Astrocyte (in vitro differentiated cells and primary cell): ENCODE measurements around the gene PLPP3. TPM values are rescaled to one million over a fixed set of nuclear protein-coding genes. Genes with fewer than 3 reads are reported as not detected.

Experiments
- DNase-seq: peaks from one replicate; pipeline ENCODE4 v3.0.0-alpha.2; 2010; ENCODE audit warnings: low read depth
- FAIRE-seq: peaks from 2 replicates; lab custom pipeline; 2011; peaks lifted over from hg19 to GRCh38; lab: Jason Lieb, UNC
- H2AFZ ChIP-seq: 2 replicates; pipeline ENCODE4 v1.6.0; 2012; ENCODE audit warnings: low read depth, low read length, inconsistent platforms
- H3K27ac ChIP-seq: 2 replicates; pipeline ENCODE4 v1.5.1; 2011; ENCODE audit warnings: low read depth, low read length, inconsistent platforms
- H3K27me3 ChIP-seq: 2 replicates; pipeline ENCODE4 v1.6.0; 2011; ENCODE audit warnings: low read length, inconsistent platforms; ENCODE audit not compliant: insufficient read depth
- H3K36me3 ChIP-seq: 2 replicates; pipeline ENCODE4 v1.5.1; 2011; ENCODE audit warnings: low read length, inconsistent platforms; ENCODE audit not compliant: insufficient read depth
- H3K4me1 ChIP-seq: 2 replicates; pipeline ENCODE4 v1.5.1; 2011; ENCODE audit warnings: low read length, inconsistent platforms; ENCODE audit not compliant: insufficient read depth
- H3K4me2 ChIP-seq: 2 replicates; pipeline ENCODE4 v1.6.0; 2012; ENCODE audit warnings: low read length, inconsistent platforms
- H3K4me3 ChIP-seq: 2 replicates; pipeline ENCODE4 v1.5.1; 2011; ENCODE audit warnings: low read depth, mild to moderate bottlenecking, low read length, inconsistent platforms; ENCODE audit not compliant: insufficient read depth
- H3K79me2 ChIP-seq: 2 replicates; pipeline ENCODE4 v1.6.0; 2012; ENCODE audit warnings: mild to moderate bottlenecking, low read length, inconsistent platforms; ENCODE audit not compliant: insufficient read depth
- H3K9ac ChIP-seq: 2 replicates; pipeline ENCODE4 v1.6.0; 2012; ENCODE audit warnings: mild to moderate bottlenecking, low read length, inconsistent platforms
- H3K9me3 ChIP-seq: 2 replicates; pipeline ENCODE4 v1.5.1; 2012; ENCODE audit warnings: low read depth, mild to moderate bottlenecking, low read length, inconsistent platforms; ENCODE audit not compliant: insufficient read depth
- H4K20me1 ChIP-seq: 2 replicates; pipeline ENCODE4 v1.6.0; 2012; ENCODE audit warnings: low read length, inconsistent platforms; ENCODE audit not compliant: insufficient read depth
- H3K27ac Mint-ChIP-seq: one replicate; pipeline ENCODE4 v1.8.0; 2021; ENCODE audit warnings: mild to moderate bottlenecking, mixed read lengths; ENCODE audit not compliant: unreplicated experiment
- H3K27me3 Mint-ChIP-seq: one replicate; pipeline ENCODE4 v1.8.0; 2021; ENCODE audit warnings: low read depth, mixed read lengths; ENCODE audit not compliant: unreplicated experiment
- H3K36me3 Mint-ChIP-seq: one replicate; pipeline ENCODE4 v1.8.0; 2021; ENCODE audit warnings: low read depth, mixed read lengths; ENCODE audit not compliant: unreplicated experiment
- H3K4me1 Mint-ChIP-seq: one replicate; pipeline ENCODE4 v1.8.0; 2021; ENCODE audit warnings: low read depth, mixed read lengths; ENCODE audit not compliant: unreplicated experiment
- H3K4me3 Mint-ChIP-seq: one replicate; pipeline ENCODE4 v1.8.0; 2021; ENCODE audit warnings: mild to moderate bottlenecking, moderate library complexity, mixed read lengths; ENCODE audit not compliant: unreplicated experiment
- H3K9me3 Mint-ChIP-seq: one replicate; pipeline ENCODE4 v1.8.0; 2021; ENCODE audit warnings: mild to moderate bottlenecking, mixed read lengths; ENCODE audit not compliant: unreplicated experiment
- CTCF ChIP-seq: IDR thresholded peaks from 2 replicates; pipeline ENCODE4 v1.5.1; 2011; ENCODE audit warnings: low read depth, mild to moderate bottlenecking, inconsistent platforms, low read length, moderate library complexity; ENCODE audit not compliant: insufficient read depth
- EZH2 ChIP-seq: IDR thresholded peaks from 2 replicates; pipeline ENCODE4 v1.6.1; 2012; ENCODE audit warnings: mild to moderate bottlenecking, low read length, inconsistent platforms; ENCODE audit not compliant: insufficient read depth
- total RNA-seq: library from RNA; stranded (reverse); gene quantifications from 2 replicates; pipeline ENCODE4 v1.2.1, GENCODE V29; 2021

The PLPP3 gene
- total RNA-seq, 1 donor from 2014 or later = 2.2 TPM

- H3K27ac Mint-ChIP-seq = no peak overlapping the region
- H3K4me3 Mint-ChIP-seq = no peak overlapping the region
These were observed 7.9 kb downstream of the PLPP3 start for GRCh38 chr1:56571448-56571847.

GRCh38 chr1:56570924-56571372 lies 8.4 kb downstream of the PLPP3 start:
- Histone ChIP-seq H3K4me3 (no peak overlapping the region), H3K4me2 (no peak overlapping the region), H3K9me3 (no peaks in the 10 kb centered on the region), H3K79me2 (peaks cover 71% of the 10 kb centered on the region), H3K27me3 (no peaks in the 10 kb centered on the region), H3K9ac (no peak overlapping the region), H3K36me3 (no peaks in the 10 kb centered on the region), H2AFZ (no peak overlapping the region), H3K27ac (no peak overlapping the region), H4K20me1 (peaks cover 30% of the 10 kb centered on the region), H3K4me1 (no peaks in the 10 kb centered on the region)
- Mint-ChIP-seq H3K27ac (no peak overlapping the region), H3K27me3 (peaks cover 4% of the 10 kb centered on the region), H3K9me3 (no peaks in the 10 kb centered on the region), H3K36me3 (no peaks in the 10 kb centered on the region), H3K4me3 (no peak overlapping the region), H3K4me1 (peaks cover 4% of the 10 kb centered on the region)
- TF ChIP-seq EZH2 = no peak
- TF ChIP-seq CTCF = no peak
- DNase-seq = no peak
- no peak for FAIRE-seq

More at GRCh38 chr1:56571448-56571847, 7.9 kb downstream of the PLPP3 start:
- DNase-seq (no peak), FAIRE-seq (no peak)
- Mint-ChIP-seq H3K9me3 (no peaks in the 10 kb centered on the region), H3K36me3 (no peaks in the 10 kb centered on the region), H3K4me1 (no peaks in the 10 kb centered on the region), H3K27me3 (peaks cover 4% of the 10 kb centered on the region)
- Histone ChIP-seq H3K27me3 (no peaks in the 10 kb centered on the region), H3K27ac (no peak overlapping the region), H3K4me1 (no peaks in the 10 kb centered on the region), H3K9me3 (no peaks in the 10 kb centered on the region), H2AFZ (no peak overlapping the region), H3K79me2 (peaks cover 70% of the 10 kb centered on the region), H3K4me3 (no peak overlapping the region), H3K4me2 (no peak overlapping the region), H3K9ac (no peak overlapping the region), H3K36me3 (no peaks in the 10 kb centered on the region), H4K20me1 (peaks cover 30% of the 10 kb centered on the region)
- TF ChIP-seq EZH2 (no peak), CTCF (no peak)

GRCh38 chr1:56569661-56570060 lies 9.7 kb downstream of the PLPP3 start:
- no peak overlapping the region for H2AFZ ChIP-seq
- Mint-ChIP-seq H3K27me3 (peaks cover 4% of the 10 kb centered on the region), H3K9me3 (no peaks in the 10 kb centered on the region), H3K4me3 (no peak overlapping the region), H3K36me3 (no peaks in the 10 kb centered on the region), H3K27ac (no peak overlapping the region), H3K4me1 (peaks cover 10% of the 10 kb centered on the region)
- no peak overlapping the region for H3K4me2 ChIP-seq
- no peaks in the 10 kb centered on the region for H3K36me3 ChIP-seq
- H4K20me1 ChIP-seq = peaks cover 34% of the 10 kb centered on the region
- H3K9me3 ChIP-seq = no peaks in the 10 kb centered on the region
- no peak overlapping the region for H3K4me3 ChIP-seq
- no peak overlapping the region for H3K9ac ChIP-seq
- no peak overlapping the region for H3K27ac ChIP-seq
- FAIRE-seq = no peak
- TF ChIP-seq EZH2 (no peak), CTCF (no peak)
- peaks cover 63% of the 10 kb centered on the region for H3K79me2 ChIP-seq
- H3K4me1 ChIP-seq = no peaks in the 10 kb centered on the region
- DNase-seq = no peak
- no peaks in the 10 kb centered on the region for H3K27me3 ChIP-seq
